HepG2 (cell line): ENCODE results near the gene PLVAP. TPM values are rescaled to one million over a fixed set of nuclear protein-coding genes. Genes with fewer than 3 reads are reported as not detected.

Experiments used
- ELF4 ChIP-seq: sonication (generic); formaldehyde crosslinking; IDR thresholded peaks from 2 replicates; pipeline ENCODE4 v1.5.0; 2020; ENCODE audit warnings: missing genetic modification reagents, mild to moderate bottlenecking, moderate library complexity, borderline replicate concordance
- HMG20B ChIP-seq: conservative IDR thresholded peaks from 2 replicates; pipeline ENCODE4 v1.6.1; 2016; ENCODE audit warnings: missing genetic modification reagents, missing compliant biosample characterization
- NFKBIZ ChIP-seq: IDR thresholded peaks from 2 replicates; pipeline ENCODE4 v1.6.1; 2018; ENCODE audit warnings: missing genetic modification reagents, missing compliant biosample characterization
- NPAS2 ChIP-seq: sonication (generic); formaldehyde crosslinking; IDR thresholded peaks from 2 replicates; pipeline ENCODE4 v1.8.0; 2022; ENCODE audit warnings: mild to moderate bottlenecking, missing genetic modification reagents, borderline replicate concordance
- PLRG1 ChIP-seq: fragments of 450-650 bp; conservative IDR thresholded peaks from 2 replicates; pipeline ENCODE4 v1.6.1; 2016
- RXRA ChIP-seq: sonication (generic); formaldehyde crosslinking; IDR thresholded peaks from 2 replicates; pipeline ENCODE4 v1.5.1; 2020; ENCODE audit warnings: missing genetic modification reagents
- SAP130 ChIP-seq: IDR thresholded peaks from 2 replicates; pipeline ENCODE4 v1.6.1; 2016; ENCODE audit warnings: low read depth
- SKI ChIP-seq: fragments of 450-650 bp; IDR thresholded peaks from one replicate; pipeline ENCODE4 v1.6.1; 2018; ENCODE audit warnings: mild to moderate bottlenecking; ENCODE audit not compliant: partially characterized antibody
- ZBTB1 ChIP-seq: sonication (generic); formaldehyde crosslinking; IDR thresholded peaks from 2 replicates; pipeline ENCODE4 v1.4.0; 2020; ENCODE audit warnings: missing genetic modification reagents, borderline replicate concordance
- ZIK1 ChIP-seq: sonication (generic); formaldehyde crosslinking; IDR thresholded peaks from 2 replicates; pipeline ENCODE4 v1.5.0; 2020; ENCODE audit warnings: mild to moderate bottlenecking, low read depth, missing genetic modification reagents, borderline replicate concordance
- ZNF572 ChIP-seq: sonication (generic); formaldehyde crosslinking; IDR thresholded peaks from 2 replicates; pipeline ENCODE4 v1.5.1; 2020; ENCODE audit warnings: mild to moderate bottlenecking, missing genetic modification reagents
- ZNF589 ChIP-seq: sonication (generic); formaldehyde crosslinking; conservative IDR thresholded peaks from 2 replicates; pipeline ENCODE4 v1.8.0; 2022; ENCODE audit warnings: mild to moderate bottlenecking, moderate library complexity, missing genetic modification reagents
- ZNF770 ChIP-seq: sonication (generic); formaldehyde crosslinking; IDR thresholded peaks from 2 replicates; pipeline ENCODE4 v1.5.0; 2020; ENCODE audit warnings: mild to moderate bottlenecking, missing genetic modification reagents
- ZNF891 ChIP-seq: sonication (generic); formaldehyde crosslinking; IDR thresholded peaks from 2 replicates; pipeline ENCODE4 v1.5.0; 2020; ENCODE audit warnings: mild to moderate bottlenecking, missing genetic modification reagents
- ZSCAN30 ChIP-seq: sonication (generic); formaldehyde crosslinking; IDR thresholded peaks from 2 replicates; pipeline ENCODE4 v1.5.0; 2020; ENCODE audit warnings: mild to moderate bottlenecking, missing genetic modification reagents
- polyA plus RNA-seq, 8 experiments: library from polyadenylated mRNA; depleted of rRNA in 3 of 8; stranded (reverse) in 7 of 8; unstranded in 1 of 8; fragments of >200 nt; fragmentation: Illumina TruSeq in 4 of 8; extraction: Trizol in 4 of 8; gene quantifications; 2 replicates each; pipeline versions ENCODE4 v1.2.1 to v1.2.3, GENCODE V29; 2011 to 2016; ENCODE audit warnings: low read depth in 4 of 8, missing spikeins in 1 of 8, mixed read lengths in 1 of 8; ENCODE audit not compliant: insufficient read depth in 1 of 8
- total RNA-seq, 5 experiments: library from RNA; depleted of rRNA; stranded (reverse); fragments of >200 nt; fragmentation: Illumina TruSeq; extraction: Trizol; gene quantifications; 2 replicates each; pipeline ENCODE4 v1.2.3, GENCODE V29; 2016; ENCODE audit warnings: low read depth in 1 of 5
- TF ChIP-seq, protein P1 (sequence below): sonication (generic); formaldehyde crosslinking; IDR thresholded peaks from 2 replicates; pipeline ENCODE4 v1.5.1; 2020; ENCODE audit warnings: mild to moderate bottlenecking, missing genetic modification reagents, moderate library complexity
- TF ChIP-seq, protein P2 (sequence below): sonication (generic); formaldehyde crosslinking; IDR thresholded peaks from 2 replicates; pipeline ENCODE4 v1.4.0; 2020; ENCODE audit warnings: missing genetic modification reagents

PLVAP gene
- total and polyA plus RNA-seq, 2 of the 13 experiments (the other 11 are each of a cell fraction or from before 2014, with no cell fraction given): 0.26 TPM; not detected in 1

GRCh38 chr19:17332677-17333581 is 44.2 kb downstream of the PLVAP start (continued):
- TF ChIP-seq, protein P1, sequence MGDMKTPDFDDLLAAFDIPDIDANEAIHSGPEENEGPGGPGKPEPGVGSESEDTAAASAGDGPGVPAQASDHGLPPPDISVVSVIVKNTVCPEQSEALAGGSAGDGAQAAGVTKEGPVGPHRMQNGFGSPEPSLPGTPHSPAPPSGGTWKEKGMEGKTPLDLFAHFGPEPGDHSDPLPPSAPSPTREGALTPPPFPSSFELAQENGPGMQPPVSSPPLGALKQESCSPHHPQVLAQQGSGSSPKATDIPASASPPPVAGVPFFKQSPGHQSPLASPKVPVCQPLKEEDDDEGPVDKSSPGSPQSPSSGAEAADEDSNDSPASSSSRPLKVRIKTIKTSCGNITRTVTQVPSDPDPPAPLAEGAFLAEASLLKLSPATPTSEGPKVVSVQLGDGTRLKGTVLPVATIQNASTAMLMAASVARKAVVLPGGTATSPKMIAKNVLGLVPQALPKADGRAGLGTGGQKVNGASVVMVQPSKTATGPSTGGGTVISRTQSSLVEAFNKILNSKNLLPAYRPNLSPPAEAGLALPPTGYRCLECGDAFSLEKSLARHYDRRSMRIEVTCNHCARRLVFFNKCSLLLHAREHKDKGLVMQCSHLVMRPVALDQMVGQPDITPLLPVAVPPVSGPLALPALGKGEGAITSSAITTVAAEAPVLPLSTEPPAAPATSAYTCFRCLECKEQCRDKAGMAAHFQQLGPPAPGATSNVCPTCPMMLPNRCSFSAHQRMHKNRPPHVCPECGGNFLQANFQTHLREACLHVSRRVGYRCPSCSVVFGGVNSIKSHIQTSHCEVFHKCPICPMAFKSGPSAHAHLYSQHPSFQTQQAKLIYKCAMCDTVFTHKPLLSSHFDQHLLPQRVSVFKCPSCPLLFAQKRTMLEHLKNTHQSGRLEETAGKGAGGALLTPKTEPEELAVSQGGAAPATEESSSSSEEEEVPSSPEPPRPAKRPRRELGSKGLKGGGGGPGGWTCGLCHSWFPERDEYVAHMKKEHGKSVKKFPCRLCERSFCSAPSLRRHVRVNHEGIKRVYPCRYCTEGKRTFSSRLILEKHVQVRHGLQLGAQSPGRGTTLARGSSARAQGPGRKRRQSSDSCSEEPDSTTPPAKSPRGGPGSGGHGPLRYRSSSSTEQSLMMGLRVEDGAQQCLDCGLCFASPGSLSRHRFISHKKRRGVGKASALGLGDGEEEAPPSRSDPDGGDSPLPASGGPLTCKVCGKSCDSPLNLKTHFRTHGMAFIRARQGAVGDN: 0 out of 2 replicates have a peak, but pooled peaks have one; percentile 12
- 0 out of 2 replicates have a peak, but pooled peaks have one; percentile 22 for TF ChIP-seq SAP130 (CRISPR knock-in tag)
- no peak for TF ChIP-seq ZNF891 (CRISPR knock-in tag)
- no peak for TF ChIP-seq ZSCAN30 (CRISPR knock-in tag)
- TF ChIP-seq RXRA (CRISPR knock-in tag): 0 out of 2 replicates have a peak, but pooled peaks have one; percentile 26
- no peak for TF ChIP-seq NFKBIZ (CRISPR knock-in tag)
- TF ChIP-seq, protein P2, sequence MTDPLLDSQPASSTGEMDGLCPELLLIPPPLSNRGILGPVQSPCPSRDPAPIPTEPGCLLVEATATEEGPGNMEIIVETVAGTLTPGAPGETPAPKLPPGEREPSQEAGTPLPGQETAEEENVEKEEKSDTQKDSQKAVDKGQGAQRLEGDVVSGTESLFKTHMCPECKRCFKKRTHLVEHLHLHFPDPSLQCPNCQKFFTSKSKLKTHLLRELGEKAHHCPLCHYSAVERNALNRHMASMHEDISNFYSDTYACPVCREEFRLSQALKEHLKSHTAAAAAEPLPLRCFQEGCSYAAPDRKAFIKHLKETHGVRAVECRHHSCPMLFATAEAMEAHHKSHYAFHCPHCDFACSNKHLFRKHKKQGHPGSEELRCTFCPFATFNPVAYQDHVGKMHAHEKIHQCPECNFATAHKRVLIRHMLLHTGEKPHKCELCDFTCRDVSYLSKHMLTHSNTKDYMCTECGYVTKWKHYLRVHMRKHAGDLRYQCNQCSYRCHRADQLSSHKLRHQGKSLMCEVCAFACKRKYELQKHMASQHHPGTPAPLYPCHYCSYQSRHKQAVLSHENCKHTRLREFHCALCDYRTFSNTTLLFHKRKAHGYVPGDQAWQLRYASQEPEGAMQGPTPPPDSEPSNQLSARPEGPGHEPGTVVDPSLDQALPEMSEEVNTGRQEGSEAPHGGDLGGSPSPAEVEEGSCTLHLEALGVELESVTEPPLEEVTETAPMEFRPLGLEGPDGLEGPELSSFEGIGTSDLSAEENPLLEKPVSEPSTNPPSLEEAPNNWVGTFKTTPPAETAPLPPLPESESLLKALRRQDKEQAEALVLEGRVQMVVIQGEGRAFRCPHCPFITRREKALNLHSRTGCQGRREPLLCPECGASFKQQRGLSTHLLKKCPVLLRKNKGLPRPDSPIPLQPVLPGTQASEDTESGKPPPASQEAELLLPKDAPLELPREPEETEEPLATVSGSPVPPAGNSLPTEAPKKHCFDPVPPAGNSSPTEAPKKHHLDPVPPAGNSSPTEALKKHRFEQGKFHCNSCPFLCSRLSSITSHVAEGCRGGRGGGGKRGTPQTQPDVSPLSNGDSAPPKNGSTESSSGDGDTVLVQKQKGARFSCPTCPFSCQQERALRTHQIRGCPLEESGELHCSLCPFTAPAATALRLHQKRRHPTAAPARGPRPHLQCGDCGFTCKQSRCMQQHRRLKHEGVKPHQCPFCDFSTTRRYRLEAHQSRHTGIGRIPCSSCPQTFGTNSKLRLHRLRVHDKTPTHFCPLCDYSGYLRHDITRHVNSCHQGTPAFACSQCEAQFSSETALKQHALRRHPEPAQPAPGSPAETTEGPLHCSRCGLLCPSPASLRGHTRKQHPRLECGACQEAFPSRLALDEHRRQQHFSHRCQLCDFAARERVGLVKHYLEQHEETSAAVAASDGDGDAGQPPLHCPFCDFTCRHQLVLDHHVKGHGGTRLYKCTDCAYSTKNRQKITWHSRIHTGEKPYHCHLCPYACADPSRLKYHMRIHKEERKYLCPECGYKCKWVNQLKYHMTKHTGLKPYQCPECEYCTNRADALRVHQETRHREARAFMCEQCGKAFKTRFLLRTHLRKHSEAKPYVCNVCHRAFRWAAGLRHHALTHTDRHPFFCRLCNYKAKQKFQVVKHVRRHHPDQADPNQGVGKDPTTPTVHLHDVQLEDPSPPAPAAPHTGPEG: no peak; the same call in 1 of the 2 replicates
- no peak for TF ChIP-seq SKI
- no peak for TF ChIP-seq ZIK1
- no peak for TF ChIP-seq ZNF770 (CRISPR knock-in tag)
- TF ChIP-seq NPAS2 (CRISPR knock-in tag): no peak
- no peak for TF ChIP-seq ZNF572 (CRISPR knock-in tag)
- no peak for TF ChIP-seq ZNF589
- TF ChIP-seq PLRG1: no peak
- TF ChIP-seq HMG20B (CRISPR knock-in tag): no peak
- TF ChIP-seq ZBTB1 (CRISPR knock-in tag): no peak
- no peak for TF ChIP-seq ELF4 (CRISPR knock-in tag)
